ENCODE results near the gene USP9X. TPM values are rescaled to one million over a fixed set of nuclear protein-coding genes. Genes with fewer than 3 reads are reported as not detected.
"Not testable (repeated sequence)": the region's sequence is repeated elsewhere in the genome, so short reads cannot be mapped to it uniquely, and the experiment has no call there.

Gene USP9X
- polyA plus RNA-seq, 12 donors = 38.8 to 61.9 (median 53.1) TPM; not detected in 1

DNA sequence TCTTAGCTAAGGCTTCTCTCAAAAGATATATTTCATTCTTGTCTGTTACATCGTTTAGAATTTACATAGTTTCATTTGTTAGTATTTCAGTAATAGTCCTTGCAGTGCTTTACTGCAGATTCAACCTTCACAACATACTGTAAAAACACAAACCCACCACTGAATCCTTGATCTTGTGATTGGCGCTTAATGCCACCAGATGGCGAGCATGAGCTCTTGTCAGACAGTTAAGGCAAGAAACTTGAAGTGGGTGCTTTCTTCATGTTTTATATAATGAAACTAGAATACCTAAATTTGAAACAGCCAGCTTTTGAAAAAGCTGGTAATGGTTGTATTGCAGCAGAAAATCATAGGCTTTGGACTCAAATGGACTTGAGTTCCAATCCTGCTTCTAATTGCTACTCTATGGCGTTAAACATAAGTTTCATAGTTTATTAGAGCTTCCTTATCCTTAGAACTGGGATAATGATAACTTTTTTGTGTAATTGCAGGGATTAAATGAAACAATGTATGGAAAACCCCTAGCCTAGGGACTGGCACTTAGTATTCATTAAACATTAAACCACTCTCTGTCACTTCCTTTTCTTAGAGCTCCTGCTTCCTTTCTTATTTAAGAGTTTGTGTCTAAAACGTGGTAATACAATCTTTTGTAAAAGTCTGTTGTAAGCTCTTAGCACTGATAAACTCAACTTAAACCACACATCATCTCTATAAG lies 95.1 kb downstream of the USP9X start:
- peak; percentile 57 for DNase-seq

DNA sequence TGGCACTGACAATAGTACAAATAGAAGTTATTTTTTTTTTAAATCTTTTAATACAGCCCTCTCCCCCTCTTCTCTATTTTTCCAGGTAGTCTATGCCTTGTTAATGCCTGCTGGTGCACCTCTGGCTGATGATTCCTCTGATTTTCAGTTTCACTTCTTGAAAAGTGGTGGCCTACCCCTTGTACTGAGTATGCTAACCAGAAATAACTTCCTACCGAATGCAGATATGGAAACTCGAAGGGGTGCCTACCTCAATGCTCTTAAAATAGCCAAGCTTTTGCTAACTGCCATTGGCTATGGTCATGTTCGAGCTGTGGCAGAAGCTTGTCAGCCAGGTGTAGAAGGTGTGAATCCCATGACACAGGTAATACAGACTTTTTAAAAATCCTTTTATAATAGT lies 99.1 kb downstream of the USP9X start:
- no peak for DNase-seq

DNA sequence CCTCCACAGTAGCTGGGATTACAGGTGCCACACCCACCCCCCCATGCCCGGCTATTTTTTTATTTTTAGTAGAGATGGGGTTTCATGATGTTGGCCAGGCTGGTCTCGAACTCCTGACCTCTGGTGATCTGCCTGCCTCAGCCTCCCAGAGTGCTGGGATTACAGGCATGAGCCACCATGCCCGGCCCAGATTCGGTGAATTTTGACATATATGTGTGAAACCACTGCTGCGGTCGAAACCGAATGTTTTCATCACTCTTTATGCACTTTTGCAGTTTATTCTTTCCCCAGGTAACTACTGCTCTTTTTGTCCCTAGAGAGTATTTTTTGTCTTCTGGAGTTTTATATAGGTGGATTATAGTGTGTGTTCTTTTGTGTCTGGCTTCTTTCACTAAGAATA lies 101.7 kb downstream of the USP9X start:
- DNase-seq = not testable (repeated sequence)

DNA sequence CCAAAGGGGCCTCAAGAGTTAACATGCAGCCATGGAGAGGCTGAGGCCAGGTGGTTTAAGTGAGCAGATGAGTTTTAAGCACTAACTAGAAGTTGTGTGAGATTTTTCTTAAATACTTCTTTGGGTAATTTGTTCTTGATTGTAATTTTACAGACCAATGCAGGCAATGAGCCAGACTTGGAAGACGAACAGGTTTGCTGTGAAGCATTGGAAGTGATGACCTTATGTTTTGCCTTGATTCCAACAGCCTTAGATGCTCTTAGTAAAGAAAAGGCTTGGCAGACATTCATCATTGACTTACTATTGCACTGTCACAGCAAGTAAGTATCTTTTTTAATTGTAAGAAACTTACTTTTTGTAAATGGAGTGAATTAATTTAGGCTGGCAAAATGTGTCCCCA lies 103.9 kb downstream of the USP9X start:
- no peak for DNase-seq

DNA sequence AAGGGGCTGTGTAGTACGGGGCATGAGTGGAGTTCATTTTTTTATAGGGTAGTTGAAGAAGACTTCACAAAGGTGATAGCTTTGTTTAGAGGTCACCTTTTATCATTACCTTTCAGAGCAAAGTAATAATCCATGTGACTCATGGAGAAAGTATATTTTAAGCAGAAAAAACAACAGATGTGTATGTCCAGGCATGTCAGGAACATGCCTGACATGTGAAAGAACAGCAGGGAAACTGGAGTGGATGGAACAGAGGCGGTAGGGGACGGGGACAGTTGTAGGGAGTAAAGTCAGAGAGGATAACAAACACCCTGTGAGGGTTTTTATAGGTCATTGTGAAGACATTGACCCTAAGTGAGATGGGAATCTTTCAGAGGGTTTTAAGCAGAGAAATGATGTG lies 107.6 kb downstream of the USP9X start:
- DNase-seq = no peak

DNA sequence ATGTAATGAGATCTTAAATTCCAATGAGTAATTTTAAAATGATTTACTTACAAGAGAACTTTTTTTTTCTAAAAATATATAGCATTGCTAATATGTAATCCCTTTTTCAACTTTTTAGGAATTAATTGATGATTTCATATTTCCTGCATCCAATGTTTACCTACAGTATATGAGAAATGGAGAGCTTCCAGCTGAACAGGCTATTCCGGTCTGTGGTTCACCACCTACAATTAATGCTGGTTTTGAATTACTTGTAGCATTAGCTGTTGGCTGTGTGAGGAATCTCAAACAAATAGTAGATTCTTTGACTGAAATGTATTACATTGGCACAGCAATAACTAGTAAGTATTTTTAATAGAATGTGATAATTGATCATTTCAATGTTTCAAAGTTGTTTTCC lies 113.2 kb downstream of the USP9X start:
- no peak for DNase-seq

DNA sequence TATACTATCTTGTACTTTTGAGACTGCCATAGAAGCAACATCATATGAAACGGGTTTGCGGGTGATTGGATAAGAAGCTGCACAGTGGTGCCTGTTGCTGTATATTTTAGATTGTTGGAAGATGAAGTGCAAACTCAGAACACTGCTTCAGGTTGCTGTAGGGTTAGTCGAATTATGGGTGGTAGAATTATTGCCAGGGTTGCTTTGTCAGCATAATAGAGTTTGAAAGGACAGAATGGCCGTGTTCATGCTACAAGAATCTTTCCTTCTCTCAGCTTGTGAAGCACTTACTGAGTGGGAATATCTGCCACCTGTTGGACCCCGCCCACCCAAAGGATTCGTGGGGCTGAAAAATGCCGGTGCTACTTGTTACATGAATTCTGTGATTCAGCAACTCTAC lies 115.5 kb downstream of the USP9X start:
- DNase-seq = no peak

DNA sequence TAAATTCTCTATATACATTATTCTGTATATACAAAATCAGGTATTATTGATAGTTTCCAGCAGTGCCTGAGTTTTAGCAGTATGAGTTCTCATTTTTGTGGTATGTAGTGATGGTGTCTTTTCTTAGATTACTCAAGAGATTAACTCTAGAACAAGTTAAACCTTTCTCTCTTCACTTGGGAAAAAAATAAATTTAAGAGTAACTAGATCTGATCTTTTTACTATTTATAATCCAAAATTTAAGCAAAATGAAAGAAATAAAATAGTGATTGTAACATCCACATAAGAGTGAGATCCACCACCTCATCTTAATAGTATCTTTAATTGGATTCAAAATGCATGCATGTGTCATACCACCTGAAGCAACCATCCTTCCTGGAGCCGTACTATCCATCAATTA lies 124.6 kb downstream of the USP9X start:
- DNase-seq = no peak

DNA sequence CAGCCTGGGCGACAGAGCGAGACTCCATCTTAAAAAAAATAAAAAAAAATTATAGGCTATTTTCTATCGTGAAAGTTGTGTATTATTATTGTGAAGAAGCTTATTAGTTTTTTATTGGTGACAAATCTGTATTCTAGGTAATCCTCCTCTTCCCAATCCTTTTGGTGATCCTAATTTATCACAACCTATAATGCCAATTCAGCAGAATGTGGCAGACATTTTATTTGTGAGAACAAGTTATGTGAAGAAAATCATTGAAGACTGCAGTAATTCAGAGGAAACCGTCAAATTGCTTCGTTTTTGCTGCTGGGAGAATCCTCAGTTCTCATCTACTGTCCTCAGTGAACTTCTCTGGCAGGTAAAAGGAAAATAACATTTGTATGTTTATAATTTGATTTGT lies 139.4 kb downstream of the USP9X start:
- no peak for DNase-seq

DNA sequence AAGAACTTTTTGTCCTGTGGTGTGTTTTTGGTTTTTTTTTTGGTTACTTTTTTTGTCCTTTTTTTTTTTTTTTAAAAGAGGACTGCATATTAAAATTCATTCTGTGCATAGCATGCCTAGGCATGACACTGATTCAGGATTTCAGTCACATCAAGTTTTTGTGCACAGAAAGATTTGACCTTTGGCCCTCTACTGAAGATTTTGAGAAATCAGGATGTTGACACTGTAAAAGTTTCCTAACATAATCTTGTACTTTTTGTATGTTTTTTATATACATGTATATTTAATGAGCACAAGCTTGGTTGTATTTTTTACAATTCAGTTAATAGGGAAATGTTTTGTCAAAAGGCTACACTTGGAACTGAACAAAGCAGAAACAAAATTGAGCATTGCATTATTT lies 148.7 kb downstream of the USP9X start:
- no peak for DNase-seq

DNA sequence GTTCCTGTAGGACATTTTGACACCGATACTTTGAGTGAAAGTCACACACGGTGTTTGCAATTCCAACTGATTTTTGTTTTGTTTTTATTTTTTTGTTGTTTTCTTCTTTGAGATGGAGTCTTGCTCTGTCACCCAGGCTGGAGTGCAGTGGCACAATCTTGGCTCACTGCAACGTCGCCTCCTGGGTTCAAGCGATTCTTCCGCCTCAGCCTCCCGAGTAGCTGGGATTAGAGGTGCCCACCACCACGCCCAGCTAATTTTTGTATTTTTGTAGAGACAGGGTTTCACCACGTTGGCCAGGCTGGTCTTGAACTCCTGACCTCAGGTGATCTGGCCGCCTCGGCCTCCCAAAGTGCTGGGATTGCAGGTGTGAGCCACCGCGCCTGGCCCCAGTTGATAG lies 149.2 kb downstream of the USP9X start:
- not testable (repeated sequence) for DNase-seq

DNA sequence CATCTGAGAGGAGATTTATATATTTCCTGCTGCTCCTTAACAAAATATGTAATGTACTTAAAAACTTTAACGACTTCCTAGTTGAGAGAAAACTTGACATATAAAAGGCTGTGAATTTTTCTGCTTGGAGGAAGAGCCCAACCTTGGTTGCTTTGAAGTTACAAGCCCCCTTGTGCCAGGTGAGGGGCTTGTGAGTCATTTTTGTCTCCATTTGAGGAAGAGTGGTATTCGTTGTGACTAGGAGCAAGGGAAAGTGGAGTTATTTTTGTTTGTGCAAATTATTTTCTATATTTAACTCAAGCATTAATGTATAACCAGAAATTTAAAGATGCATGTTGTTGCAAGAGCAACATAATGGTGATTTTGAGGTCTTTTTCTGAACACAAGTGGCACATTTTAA lies 149.7 kb downstream of the USP9X start:
- DNase-seq = no peak

DNA sequence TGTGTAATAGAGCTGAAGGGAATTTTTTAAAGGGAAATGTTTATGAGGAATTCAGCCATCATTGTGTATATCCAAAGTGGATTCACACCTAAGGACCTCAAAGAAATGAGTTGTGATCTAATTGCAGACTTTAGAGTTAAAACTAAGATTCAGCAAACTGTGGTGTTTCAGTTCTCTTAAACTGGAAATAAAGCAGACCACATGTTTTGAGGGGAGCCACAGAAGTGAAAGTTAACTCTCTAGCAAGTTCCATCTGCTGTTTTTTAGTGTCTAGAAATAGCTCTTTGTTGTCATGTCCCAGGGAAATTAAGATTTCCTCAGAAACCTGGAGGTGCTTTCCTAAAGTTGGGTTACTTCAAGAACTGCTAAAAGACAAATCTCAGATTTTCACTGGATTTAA lies 151.4 kb downstream of the USP9X start:
- DNase-seq = no peak

DNA sequence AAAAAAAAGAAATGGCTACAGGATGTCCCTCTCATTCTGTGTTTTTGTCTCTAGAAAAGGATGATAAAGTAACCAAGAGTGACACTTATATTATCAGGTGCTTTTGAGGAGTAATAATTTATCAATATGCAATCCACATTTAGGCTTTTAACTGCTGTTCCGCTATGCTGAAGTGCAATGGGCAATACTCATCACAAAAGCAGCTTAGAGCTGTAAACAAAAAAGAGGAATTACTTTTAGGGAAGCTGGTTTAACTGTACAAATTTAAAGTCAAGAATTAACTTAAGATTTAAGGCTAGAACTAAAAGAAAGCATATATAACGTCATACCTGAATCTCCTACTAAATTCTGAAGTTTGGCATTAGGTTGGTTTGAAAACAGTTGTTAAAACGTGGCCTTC lies 155.3 kb downstream of the USP9X start:
- DNase-seq = no peak

DNA sequence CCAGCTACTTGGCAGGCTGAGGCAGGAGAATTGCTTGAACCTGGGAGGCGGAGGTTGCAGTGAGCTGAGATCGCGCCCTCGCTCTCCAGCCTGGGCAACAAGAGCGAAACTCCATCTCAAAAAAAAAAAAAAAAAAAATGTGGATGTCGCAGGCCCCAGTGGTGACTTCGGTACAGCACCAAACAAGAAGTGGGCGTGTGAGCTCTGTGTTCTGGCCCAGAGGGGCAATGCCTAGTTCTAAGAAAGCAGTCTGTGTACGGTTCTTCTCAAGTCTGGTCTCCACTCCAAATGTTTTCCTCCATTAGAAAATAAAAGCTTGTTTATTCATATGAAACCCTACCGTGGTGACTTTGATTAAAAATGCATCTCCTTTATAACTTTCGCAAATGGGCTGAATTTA lies 156.7 kb downstream of the USP9X start:
- DNase-seq = no peak

DNA sequence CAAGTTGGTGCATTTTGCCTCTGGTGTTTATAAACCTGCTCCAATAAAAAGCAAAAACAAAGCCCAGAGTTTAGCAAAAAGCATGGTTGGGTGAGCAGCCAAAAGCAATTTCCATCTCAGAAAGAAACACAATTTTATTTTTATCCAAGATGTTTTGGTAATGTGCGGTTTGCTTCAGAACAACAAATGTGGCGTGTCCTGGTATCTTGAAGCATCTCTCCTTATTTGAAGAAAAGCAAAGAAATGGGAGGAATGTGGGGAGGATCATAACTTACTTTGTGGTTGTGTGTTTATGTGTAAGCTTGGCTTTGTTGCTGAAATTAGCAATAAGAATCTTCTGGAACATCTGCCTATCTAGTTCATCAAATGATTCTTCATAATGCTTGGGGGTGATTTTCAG lies 160.4 kb downstream of the USP9X start:
- no peak for DNase-seq

DNA sequence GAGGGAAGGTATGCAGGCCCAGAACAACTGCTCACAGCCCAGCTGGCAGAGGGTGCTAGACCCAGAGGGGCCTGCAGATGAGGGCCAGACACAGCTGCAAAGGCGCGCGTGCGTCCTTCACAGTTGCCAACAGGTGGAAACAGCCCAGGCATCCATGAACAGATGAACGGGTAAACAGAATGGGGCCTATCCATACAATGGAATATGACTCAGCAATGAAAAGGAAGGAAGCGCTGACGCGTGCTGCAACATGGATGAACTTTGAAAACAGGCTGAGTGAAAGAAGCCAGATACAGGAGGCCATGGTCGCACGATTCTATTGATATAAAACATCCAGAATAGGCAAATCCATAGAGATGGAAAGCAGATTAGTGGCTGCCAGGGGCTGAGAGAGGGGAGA lies 165.6 kb downstream of the USP9X start:
- DNase-seq = no peak

DNA sequence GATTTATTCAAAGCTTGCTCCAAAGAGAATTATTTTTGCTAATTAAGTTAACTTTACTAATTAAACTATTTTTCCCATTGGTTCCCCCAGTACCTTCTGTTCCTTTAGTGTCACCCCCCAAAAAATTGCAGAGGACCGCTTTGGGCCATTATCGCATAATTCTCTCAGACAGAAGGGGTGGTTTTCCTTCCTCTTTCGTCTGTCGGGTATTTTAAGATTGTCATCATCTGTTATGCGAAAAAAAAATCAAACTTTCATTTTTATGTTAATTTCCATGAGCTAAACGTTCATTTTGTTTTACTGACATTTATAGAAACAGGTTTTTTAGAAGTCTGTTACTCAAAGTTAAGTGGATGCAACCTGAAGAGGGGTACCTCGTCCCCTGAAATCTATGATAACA lies 172.6 kb downstream of the USP9X start:
- no peak for DNase-seq

DNA sequence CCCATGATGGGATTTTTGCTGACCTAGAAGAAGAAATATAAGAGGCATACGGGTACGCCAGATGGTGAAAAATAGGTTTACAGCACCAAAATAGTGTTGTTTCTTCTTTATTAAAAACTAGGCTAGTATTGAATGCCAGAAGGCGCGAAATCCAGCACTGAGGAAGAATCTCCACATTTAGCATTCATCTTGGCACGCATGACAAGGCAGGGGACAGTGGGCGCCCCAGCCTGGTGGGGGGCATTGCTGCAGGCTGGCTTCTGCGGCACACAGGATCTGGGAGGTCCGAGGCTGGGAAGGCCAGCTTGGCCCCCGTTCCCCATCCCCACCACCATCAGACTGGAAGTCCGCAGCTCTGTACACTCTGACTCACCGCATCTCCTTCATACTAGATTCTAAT lies 173.0 kb downstream of the USP9X start:
- no peak for DNase-seq

DNA sequence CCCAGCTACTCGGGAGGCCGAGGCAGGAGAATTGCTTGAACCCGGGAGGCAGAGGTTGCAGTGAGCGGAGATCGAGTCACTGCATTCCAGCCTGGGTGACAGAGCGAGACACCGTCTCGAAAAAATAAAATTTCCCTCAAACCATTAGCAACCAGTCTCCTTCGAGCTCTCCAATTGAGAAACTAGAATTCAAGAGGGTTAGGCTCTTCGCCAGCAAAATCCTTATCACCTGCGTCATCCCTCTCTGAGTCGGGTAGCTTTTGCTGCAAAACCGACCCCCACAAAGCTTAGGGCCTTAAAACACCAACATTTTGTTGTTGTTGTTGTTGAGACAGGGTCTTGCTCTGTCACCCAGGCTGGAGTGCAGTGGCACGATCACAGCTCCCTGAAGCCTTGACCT lies 173.6 kb downstream of the USP9X start:
- no peak for DNase-seq

DNA sequence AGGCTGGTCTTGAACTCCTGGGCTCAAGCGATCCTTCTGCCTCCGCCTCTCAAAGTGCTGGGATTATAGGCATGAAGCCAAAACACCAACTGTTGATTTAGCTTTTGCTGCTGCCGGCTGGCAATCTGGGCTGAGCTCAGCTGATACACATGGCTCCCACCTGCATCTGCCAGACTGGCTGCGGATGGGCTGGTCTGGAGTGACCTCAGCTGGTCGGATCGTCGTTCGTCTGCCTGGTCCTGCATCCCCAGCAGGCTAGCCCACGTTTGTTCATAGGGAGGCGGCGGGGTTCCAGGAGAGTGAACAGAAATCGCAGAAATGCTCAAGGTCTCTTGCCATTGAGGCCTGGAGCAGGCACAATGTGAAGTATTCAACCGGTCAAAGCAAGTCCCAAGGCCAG lies 174.3 kb downstream of the USP9X start:
- DNase-seq = no peak

DNA sequence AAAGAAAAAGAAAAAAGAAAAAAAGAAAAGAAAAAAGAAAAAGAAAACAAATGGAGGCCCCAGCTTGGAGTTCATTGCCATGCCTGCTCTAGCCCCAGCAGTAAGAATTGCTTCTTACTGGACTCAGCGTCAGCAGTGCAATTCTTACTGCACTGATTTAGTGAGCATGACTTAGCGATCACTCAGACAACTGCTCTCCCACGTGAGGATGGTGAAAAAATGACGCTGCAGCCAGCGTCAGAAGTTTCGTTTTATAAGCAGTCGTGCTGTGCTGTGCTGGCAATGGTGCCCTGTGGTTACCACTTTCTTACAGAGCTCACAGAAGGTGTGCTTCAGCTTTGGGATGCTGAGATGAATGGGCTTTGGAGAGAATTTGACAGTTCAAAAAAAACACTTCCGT lies 180.4 kb downstream of the USP9X start:
- DNase-seq = peak; percentile 15

DNA sequence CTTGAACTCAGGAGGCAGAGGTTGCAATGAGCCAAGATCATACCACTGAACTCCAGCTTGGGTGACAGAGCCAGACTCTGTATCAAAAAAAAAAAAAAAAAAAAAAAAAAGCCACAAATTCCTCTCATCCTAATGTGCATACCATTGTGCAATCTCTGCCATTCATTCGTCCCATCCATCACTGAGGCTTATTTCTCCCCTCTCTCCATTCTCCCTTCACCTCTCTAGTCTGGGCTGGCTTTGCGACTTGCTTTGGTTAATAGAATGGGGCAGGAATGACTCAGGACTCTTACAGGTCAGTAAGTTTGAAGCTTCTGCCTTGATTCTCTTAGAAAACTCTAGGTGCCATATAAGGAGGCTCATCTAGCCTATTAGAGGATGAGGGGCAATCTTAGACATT lies 188.4 kb downstream of the USP9X start:
- DNase-seq = no peak

Measured in muscle of arm (tissue), 12 donors.